Kidney epithelial cell (primary cell): ENCODE results near the gene SLC4A1AP. TPM values are rescaled to one million over a fixed set of nuclear protein-coding genes. Genes with fewer than 3 reads are reported as not detected.
A peak's percentile ranks its signal among the peaks of the same experiment; 100 is the strongest.

Experiments
- DNase-seq: peaks from one replicate; pipeline ENCODE4 v3.0.0-alpha.2; 2010; ENCODE audit warnings: low read depth
- H3K27me3 ChIP-seq: 2 replicates; pipeline ENCODE4 v1.6.0; 2011; ENCODE audit warnings: low read length; ENCODE audit not compliant: control insufficient read depth, insufficient read depth
- H3K36me3 ChIP-seq: 2 replicates; pipeline ENCODE4 v1.5.1; 2011; ENCODE audit warnings: low read length; ENCODE audit not compliant: control insufficient read depth, insufficient read depth
- H3K4me3 ChIP-seq: 2 replicates; pipeline ENCODE4 v1.5.1; 2011; ENCODE audit warnings: low read depth, mild to moderate bottlenecking, control low read depth, low read length
- CTCF ChIP-seq: IDR thresholded peaks from 2 replicates; pipeline ENCODE4 v1.5.1; 2011; ENCODE audit warnings: mild to moderate bottlenecking, moderate library complexity, low read length, control low read depth, inconsistent platforms; ENCODE audit not compliant: insufficient read depth, poor library complexity, severe bottlenecking
- total RNA-seq: library from RNA; depleted of rRNA; stranded (reverse); fragments of >200 nt; gene quantifications from 2 replicates; pipeline ENCODE4 v1.2.3, GENCODE V29; 2015

SLC4A1AP gene
- total RNA-seq, 1 donor from 2014 or later: 25.0 TPM

DNA sequence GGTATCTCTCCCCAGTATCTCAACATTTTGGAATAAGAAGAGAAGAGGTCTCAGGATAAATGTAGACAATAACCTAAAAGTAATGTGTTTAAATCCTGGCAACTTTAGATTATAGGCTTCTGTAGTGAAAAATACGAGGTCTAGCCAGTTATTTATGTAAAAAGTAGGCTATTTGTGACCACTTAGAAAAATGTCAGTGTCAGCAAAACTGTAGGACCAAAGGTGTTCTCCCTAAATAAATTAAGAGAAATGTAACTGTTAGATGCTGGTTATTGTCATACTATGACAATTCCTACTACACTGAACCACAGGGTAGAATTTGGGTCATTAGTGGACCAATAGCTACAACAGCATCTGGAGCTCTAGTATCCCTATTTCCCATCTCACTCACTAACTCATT lies 2.3 kb upstream of the SLC4A1AP start:
- H3K4me3 ChIP-seq: no peak overlapping the region
- H3K27me3 ChIP-seq: no peaks in the 10 kb centered on the region
- no peak for TF ChIP-seq CTCF
- no peaks in the 10 kb centered on the region for H3K36me3 ChIP-seq
- no peak for DNase-seq

DNA sequence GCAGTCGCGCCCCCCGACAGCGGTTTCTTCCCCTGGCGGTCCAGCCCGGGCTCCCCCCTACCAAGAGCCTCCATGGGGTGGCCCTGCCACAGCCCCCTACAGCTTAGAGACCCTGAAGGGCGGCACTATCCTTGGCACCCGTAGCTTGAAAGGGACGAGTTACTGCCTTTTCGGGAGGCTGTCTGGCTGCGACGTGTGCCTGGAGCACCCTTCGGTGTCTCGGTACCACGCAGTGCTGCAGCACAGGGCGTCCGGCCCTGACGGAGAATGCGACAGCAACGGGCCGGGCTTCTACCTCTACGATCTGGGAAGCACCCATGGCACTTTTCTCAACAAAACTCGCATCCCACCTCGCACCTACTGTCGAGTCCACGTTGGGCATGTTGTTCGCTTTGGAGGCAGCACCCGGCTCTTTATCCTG lies 475 bp downstream of the SLC4A1AP start:
- Histone ChIP-seq H3K4me3 (peak overlapping the region; percentile 85), H3K36me3 (no peaks in the 10 kb centered on the region), H3K27me3 (no peaks in the 10 kb centered on the region)
- DNase-seq: no peak
- no peak for TF ChIP-seq CTCF

GRCh38 chr2:27664622-27665363 lies 1.1 kb downstream of the SLC4A1AP start:
- TF ChIP-seq CTCF: no peak
- DNase-seq: no peak
- H3K27me3 ChIP-seq: no peaks in the 10 kb centered on the region
- H3K4me3 ChIP-seq: peak overlapping the region; percentile 85
- H3K36me3 ChIP-seq: no peaks in the 10 kb centered on the region

GRCh38 chr2:27667446-27667845 lies 3.8 kb downstream of the SLC4A1AP start:
- H3K4me3 ChIP-seq: no peak overlapping the region
- no peak for TF ChIP-seq CTCF
- no peaks in the 10 kb centered on the region for H3K27me3 ChIP-seq
- no peaks in the 10 kb centered on the region for H3K36me3 ChIP-seq
- DNase-seq: no peak

- no peaks in the 10 kb centered on the region for H3K36me3 ChIP-seq
These were observed 7.5 kb downstream of the SLC4A1AP start for GRCh38 chr2:27671235-27671634.

More at GRCh38 chr2:27671235-27671634, 7.5 kb downstream of the SLC4A1AP start:
- Histone ChIP-seq H3K27me3 (no peaks in the 10 kb centered on the region), H3K4me3 (no peak overlapping the region)
- DNase-seq: no peak
- no peak for TF ChIP-seq CTCF
